ENCODE data around the gene RNU6-1.

GRCh38 chr15:67843092-67843501, 3.3 kb upstream of the RNU6-1 start:
- TF ChIP-seq EZH2 (IDR thresholded peaks at IDR 0.05; ENCODE audit: insufficient read depth, poor library complexity, severe bottlenecking) (no peak), EZH2phosphoT487 (IDR thresholded peaks at IDR 0.05; ENCODE audit: insufficient read depth, low read depth) (no peak)
